Natural killer cell (primary cell): ENCODE measurements around the gene KLRF2. TPM values are rescaled to one million over a fixed set of nuclear protein-coding genes. Genes with fewer than 3 reads are reported as not detected.

Experiments used
- ATAC-seq, 3 donors: fragments of 150-1000 bp in 2 of 3; fragments of 200-7000 bp in 1 of 3; cut with Tn5 transposase; 1 replicate in 1 of 3; 2 replicates in 2 of 3; pipeline ENCODE4 v1.10.0; 2021; ENCODE audit warnings: mild to moderate bottlenecking in 2 of 3, moderate library complexity in 2 of 3
- DNase-seq, 2 donors: peaks; one replicate each; pipeline versions ENCODE4 v3.0.0 to v3.0.0-alpha.2; 2013 to 2021; ENCODE audit warnings: mixed read lengths in 1 of 2
- H3K27ac ChIP-seq: one replicate; pipeline ENCODE4 v1.5.1; 2013; ENCODE audit warnings: mild to moderate bottlenecking, low read length
- H3K27me3 ChIP-seq: one replicate; pipeline ENCODE4 v1.6.1; 2013; ENCODE audit warnings: low read length; ENCODE audit not compliant: control insufficient read depth, insufficient read depth
- H3K36me3 ChIP-seq: one replicate; pipeline ENCODE4 v1.6.1; 2013; ENCODE audit warnings: low read length; ENCODE audit not compliant: control insufficient read depth, insufficient read depth
- H3K4me1 ChIP-seq: one replicate; pipeline ENCODE4 v1.6.1; 2013; ENCODE audit warnings: low read length; ENCODE audit not compliant: control insufficient read depth, insufficient read depth
- H3K4me3 ChIP-seq: one replicate; pipeline ENCODE4 v1.5.1; 2013; ENCODE audit warnings: low read length
- H3K9me3 ChIP-seq: one replicate; pipeline ENCODE4 v1.6.1; 2013; ENCODE audit warnings: low read length; ENCODE audit not compliant: control insufficient read depth, insufficient read depth
- H3K27ac Mint-ChIP-seq, 2 donors: one replicate each; pipeline ENCODE4 v1.8.0; 2022; ENCODE audit warnings: mild to moderate bottlenecking in 2 of 2, mixed read lengths in 2 of 2, moderate library complexity in 1 of 2
- H3K27me3 Mint-ChIP-seq, 2 donors: one replicate each; pipeline ENCODE4 v1.8.0; 2022; ENCODE audit warnings: low read depth in 2 of 2, mixed read lengths in 2 of 2
- H3K36me3 Mint-ChIP-seq: one replicate; pipeline ENCODE4 v1.8.0; 2022; ENCODE audit warnings: mixed read lengths
- H3K4me1 Mint-ChIP-seq, 2 donors: one replicate each; pipeline ENCODE4 v1.8.0; 2022; ENCODE audit warnings: mixed read lengths in 2 of 2
- H3K4me3 Mint-ChIP-seq: one replicate; pipeline ENCODE4 v1.8.0; 2022; ENCODE audit warnings: mild to moderate bottlenecking, moderate library complexity, mixed read lengths
- H3K9me3 Mint-ChIP-seq, 2 donors: one replicate each; pipeline ENCODE4 v1.8.0; 2022; ENCODE audit warnings: mixed read lengths in 2 of 2
- WGBS: methylation state at CpG from one replicate; pipeline ENCODE4 v1.1.7; 2013; ENCODE audit warnings: missing lambda C conversion rate; ENCODE audit not compliant: insufficient coverage; 5-methylcytosine and 5-hydroxymethylcytosine counted together
- intact Hi-C: fragments of 100-400 bp; cut with micrococcal nuclease; formaldehyde crosslinking; loops from one replicate; pipeline ENCODE4 v1.14.2; 2022
- total RNA-seq, 4 donors: library from RNA; stranded (reverse); fragments of 120-200 nt in 1 of 4; gene quantifications; one replicate each; pipeline versions ENCODE4 v1.2.3 to v1.2.4, GENCODE V29; 2013 to 2022
- TF ChIP-seq, protein P1 (sequence below): fragments of 200-600 bp; IDR thresholded peaks from one replicate; pipeline ENCODE4 v1.8.0; 2022; ENCODE audit warnings: antibody characterized with exemption

The KLRF2 gene
- total RNA-seq, 3 donors from 2014 or later (not counting 1 experiment from before 2014, with no cell fraction given): not detected

DNA sequence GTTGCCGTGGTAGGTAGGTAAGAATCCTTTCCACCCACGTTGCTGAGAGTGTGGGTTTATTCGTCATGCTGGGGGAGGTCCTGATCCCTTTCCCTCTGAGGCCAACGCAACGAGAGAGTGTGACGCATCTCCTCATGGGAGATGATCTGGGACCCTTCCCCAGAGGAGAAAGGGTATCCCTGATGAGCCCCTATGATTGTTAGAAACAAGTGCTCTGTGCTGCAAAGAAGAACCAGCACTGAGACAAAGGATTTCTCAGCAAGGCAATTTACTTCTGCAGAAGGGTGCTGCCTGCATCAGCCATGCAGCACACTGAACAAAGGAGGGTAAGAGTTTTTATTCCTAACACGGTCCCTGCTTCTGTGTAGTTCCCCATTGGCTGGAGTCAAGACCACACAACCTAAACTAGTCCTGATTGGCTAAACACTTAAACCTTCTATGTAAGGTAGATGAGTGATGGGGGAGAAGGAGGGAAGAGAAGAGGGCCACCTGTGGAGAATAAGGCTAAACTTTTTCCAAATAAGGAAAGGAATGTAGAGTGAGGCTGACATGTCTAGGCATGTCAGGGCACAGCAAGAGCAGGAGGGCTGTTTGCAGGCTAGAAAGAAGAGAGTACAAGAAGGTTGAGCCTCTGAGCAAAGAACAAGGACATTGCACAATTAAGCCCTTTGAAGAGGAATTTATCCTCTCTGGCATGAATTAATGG is 29.6 kb downstream of the KLRF2 start:
- peaks cover 5 to 15% of the 10 kb centered on the region in 2 donors for H3K9me3 Mint-ChIP-seq
- Histone ChIP-seq H3K9me3 (peaks cover 21% of the 10 kb centered on the region), H3K27me3 (no peaks in the 10 kb centered on the region), H3K36me3 (no peaks in the 10 kb centered on the region), H3K4me1 (peaks cover 9% of the 10 kb centered on the region), H3K27ac (no peak overlapping the region), H3K4me3 (no peak overlapping the region)
- H3K27me3 Mint-ChIP-seq: no peaks in the 10 kb centered on the region
- WGBS: 77% methylated on average over 6 of the region's 7 CpGs
- H3K4me3 Mint-ChIP-seq: no peak overlapping the region
- TF ChIP-seq, protein P1, sequence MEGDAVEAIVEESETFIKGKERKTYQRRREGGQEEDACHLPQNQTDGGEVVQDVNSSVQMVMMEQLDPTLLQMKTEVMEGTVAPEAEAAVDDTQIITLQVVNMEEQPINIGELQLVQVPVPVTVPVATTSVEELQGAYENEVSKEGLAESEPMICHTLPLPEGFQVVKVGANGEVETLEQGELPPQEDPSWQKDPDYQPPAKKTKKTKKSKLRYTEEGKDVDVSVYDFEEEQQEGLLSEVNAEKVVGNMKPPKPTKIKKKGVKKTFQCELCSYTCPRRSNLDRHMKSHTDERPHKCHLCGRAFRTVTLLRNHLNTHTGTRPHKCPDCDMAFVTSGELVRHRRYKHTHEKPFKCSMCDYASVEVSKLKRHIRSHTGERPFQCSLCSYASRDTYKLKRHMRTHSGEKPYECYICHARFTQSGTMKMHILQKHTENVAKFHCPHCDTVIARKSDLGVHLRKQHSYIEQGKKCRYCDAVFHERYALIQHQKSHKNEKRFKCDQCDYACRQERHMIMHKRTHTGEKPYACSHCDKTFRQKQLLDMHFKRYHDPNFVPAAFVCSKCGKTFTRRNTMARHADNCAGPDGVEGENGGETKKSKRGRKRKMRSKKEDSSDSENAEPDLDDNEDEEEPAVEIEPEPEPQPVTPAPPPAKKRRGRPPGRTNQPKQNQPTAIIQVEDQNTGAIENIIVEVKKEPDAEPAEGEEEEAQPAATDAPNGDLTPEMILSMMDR: no peak
- intact Hi-C loops: no loop called here
- H3K4me1 Mint-ChIP-seq: peaks cover 38 to 39% of the 10 kb centered on the region in 2 donors
- peak overlapping the region in 1 of 2 donors; percentile 51 for H3K27ac Mint-ChIP-seq
- ATAC-seq (no peak), DNase-seq (no peak)
- H3K36me3 Mint-ChIP-seq: peaks cover 20% of the 10 kb centered on the region

DNA sequence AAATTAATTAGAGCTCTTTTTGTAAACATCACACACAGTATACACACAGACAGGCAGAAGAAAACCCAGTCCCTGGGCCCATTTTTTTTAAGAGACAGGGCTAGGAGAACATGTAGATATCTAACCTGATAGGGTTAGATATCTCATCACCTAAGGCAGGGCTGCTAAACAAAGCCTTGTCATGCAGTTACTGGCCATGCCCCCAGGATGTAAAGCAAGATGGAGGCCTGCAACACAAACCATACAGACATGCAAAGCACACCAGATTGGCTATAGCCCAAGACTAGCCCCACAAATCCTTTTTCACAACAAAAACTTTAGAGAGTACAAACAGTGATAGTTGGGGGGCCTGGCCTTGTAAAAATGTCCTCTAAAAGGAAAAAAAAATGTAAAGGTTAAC is 30.4 kb downstream of the KLRF2 start:
- intact Hi-C loops: no loop called here
- no peak for ATAC-seq
- peaks cover 5 to 15% of the 10 kb centered on the region in 2 donors for H3K9me3 Mint-ChIP-seq

DNA sequence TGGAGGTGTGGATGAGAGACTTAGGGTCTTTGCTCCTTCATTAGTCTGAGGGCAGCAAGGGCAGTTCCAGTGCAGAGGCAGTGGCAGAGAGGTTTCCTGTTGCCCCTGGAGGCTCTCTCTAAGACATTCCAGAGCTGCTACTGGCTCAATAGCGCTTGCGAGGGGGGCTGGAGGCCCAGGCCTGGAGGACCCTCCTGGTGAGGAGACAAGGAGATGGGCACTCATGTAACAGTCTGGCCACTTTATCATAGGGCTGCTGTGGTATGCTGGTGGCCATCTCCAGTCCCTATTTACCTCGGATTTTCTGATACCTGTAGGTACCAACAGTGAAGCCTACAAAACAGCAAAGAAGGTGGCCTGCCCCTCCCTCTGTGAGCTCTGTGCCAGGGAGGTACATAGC is 38.2 kb downstream of the KLRF2 start:
- no peak overlapping the region for H3K27ac ChIP-seq
- Mint-ChIP-seq H3K9me3 (no peaks in the 10 kb centered on the region), H3K27ac (no peak overlapping the region), H3K36me3 (no peaks in the 10 kb centered on the region), H3K4me1 (no peaks in the 10 kb centered on the region), H3K4me3 (no peak overlapping the region), H3K27me3 (peaks cover 0 to 7% of the 10 kb centered on the region in 2 donors)
- 90% methylated on average over 3 of the region's 3 CpGs for WGBS
- ATAC-seq (no peak), DNase-seq (no peak)
- no peaks in the 10 kb centered on the region for H3K27me3 ChIP-seq
- TF ChIP-seq, protein P1: no peak
- no peaks in the 10 kb centered on the region for H3K9me3 ChIP-seq
- no peak overlapping the region for H3K4me3 ChIP-seq
- intact Hi-C loops: no loop called here
- H3K36me3 ChIP-seq: no peaks in the 10 kb centered on the region
- H3K4me1 ChIP-seq: no peaks in the 10 kb centered on the region

More for the DNA sequence above, 30.4 kb downstream of the KLRF2 start:
- H3K36me3 Mint-ChIP-seq: peaks cover 20% of the 10 kb centered on the region
- DNase-seq: no peak
- peaks cover 30 to 31% of the 10 kb centered on the region in 2 donors for H3K4me1 Mint-ChIP-seq
- no peak overlapping the region for H3K27ac Mint-ChIP-seq
- no peaks in the 10 kb centered on the region for H3K27me3 ChIP-seq
- peaks cover 9% of the 10 kb centered on the region for H3K4me1 ChIP-seq
- H3K27me3 Mint-ChIP-seq: no peaks in the 10 kb centered on the region
- H3K9me3 ChIP-seq: peaks cover 21% of the 10 kb centered on the region
- H3K27ac ChIP-seq: no peak overlapping the region
- no peaks in the 10 kb centered on the region for H3K36me3 ChIP-seq
- no peak overlapping the region for H3K4me3 Mint-ChIP-seq
- TF ChIP-seq, protein P1: no peak
- no peak overlapping the region for H3K4me3 ChIP-seq

DNA sequence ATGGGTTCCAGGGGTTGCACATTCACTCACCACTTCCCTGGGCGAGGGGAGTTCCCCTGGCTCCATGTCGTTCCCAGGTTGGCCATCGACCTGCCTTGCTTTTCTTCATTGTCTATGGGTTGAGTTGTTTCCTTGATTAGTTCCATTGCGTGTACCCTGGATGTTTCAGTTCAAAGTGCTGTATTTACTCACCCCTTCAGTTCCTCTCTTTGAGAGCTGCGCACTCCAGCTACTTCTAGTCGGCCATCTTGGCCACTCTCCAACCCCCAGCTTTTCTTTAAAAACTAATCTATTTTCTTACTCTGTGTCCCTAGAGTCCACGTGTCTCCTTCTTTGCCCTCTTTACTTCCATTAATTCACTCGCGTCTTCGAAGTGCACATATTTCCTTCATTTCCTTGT is 39.2 kb downstream of the KLRF2 start:
- Histone ChIP-seq H3K36me3 (no peaks in the 10 kb centered on the region), H3K27me3 (no peaks in the 10 kb centered on the region), H3K4me3 (no peak overlapping the region), H3K4me1 (no peaks in the 10 kb centered on the region), H3K9me3 (no peaks in the 10 kb centered on the region), H3K27ac (no peak overlapping the region)
- WGBS: 99% methylated on average over 9 of the region's 10 CpGs
- TF ChIP-seq, protein P1: no peak
- no peak overlapping the region for H3K27ac Mint-ChIP-seq
- no peaks in the 10 kb centered on the region for H3K9me3 Mint-ChIP-seq
- no peak overlapping the region for H3K4me3 Mint-ChIP-seq
- no peaks in the 10 kb centered on the region for H3K36me3 Mint-ChIP-seq
- DNase-seq: no peak
- no peak for ATAC-seq
- intact Hi-C loops: no loop called here
- H3K27me3 Mint-ChIP-seq: peaks cover 0 to 7% of the 10 kb centered on the region in 2 donors
- H3K4me1 Mint-ChIP-seq: no peaks in the 10 kb centered on the region
